Natural killer cell treated with Interleukin-12 subunit alpha and Interleukin-12 subunit beta and Interleukin-15 and Interleukin-18, amount 100 ng/mL, for 72 hours (primary cell): Measurements from ENCODE around the gene ANAPC4. TPM values are rescaled to one million over a fixed set of nuclear protein-coding genes. Genes with fewer than 3 reads are reported as not detected.

Experiments
- ATAC-seq, 2 donors: fragments of 150-1000 bp; cut with Tn5 transposase in 1 of 2; sonication (Bioruptor Pico), chemical (Tn5 transposase) in 1 of 2; 2 replicates each; pipeline ENCODE4 v1.10.0; 2021
- DNase-seq: peaks from one replicate; pipeline ENCODE4 v3.0.0; 2022; ENCODE audit warnings: low spot score
- H3K27ac Mint-ChIP-seq, 2 donors: 1 replicate in 1 of 2; 2 replicates in 1 of 2; pipeline ENCODE4 v1.8.0; 2022; ENCODE audit warnings: mixed read lengths in 2 of 2, mild to moderate bottlenecking in 1 of 2, moderate library complexity in 1 of 2
- H3K27me3 Mint-ChIP-seq, 2 donors: 1 replicate in 1 of 2; 2 replicates in 1 of 2; pipeline ENCODE4 v1.8.0; 2022; ENCODE audit warnings: mixed read lengths in 2 of 2
- H3K36me3 Mint-ChIP-seq: one replicate; pipeline ENCODE4 v1.8.0; 2022; ENCODE audit warnings: mixed read lengths
- H3K4me1 Mint-ChIP-seq, 2 donors: 1 replicate in 1 of 2; 2 replicates in 1 of 2; pipeline ENCODE4 v1.8.0; 2022; ENCODE audit warnings: low read depth in 2 of 2, mixed read lengths in 2 of 2, mild to moderate bottlenecking in 1 of 2
- H3K4me3 Mint-ChIP-seq: one replicate; pipeline ENCODE4 v1.8.0; 2022; ENCODE audit warnings: mixed read lengths
- H3K9me3 Mint-ChIP-seq: 2 replicates; pipeline ENCODE4 v1.8.0; 2022; ENCODE audit warnings: mixed read lengths
- total RNA-seq, 2 donors: library from RNA; stranded (reverse); gene quantifications; one replicate each; pipeline ENCODE4 v1.2.3, GENCODE V29; 2022

ANAPC4 gene
- total RNA-seq, 2 donors from 2014 or later = 43.0 to 66.6 TPM

DNA sequence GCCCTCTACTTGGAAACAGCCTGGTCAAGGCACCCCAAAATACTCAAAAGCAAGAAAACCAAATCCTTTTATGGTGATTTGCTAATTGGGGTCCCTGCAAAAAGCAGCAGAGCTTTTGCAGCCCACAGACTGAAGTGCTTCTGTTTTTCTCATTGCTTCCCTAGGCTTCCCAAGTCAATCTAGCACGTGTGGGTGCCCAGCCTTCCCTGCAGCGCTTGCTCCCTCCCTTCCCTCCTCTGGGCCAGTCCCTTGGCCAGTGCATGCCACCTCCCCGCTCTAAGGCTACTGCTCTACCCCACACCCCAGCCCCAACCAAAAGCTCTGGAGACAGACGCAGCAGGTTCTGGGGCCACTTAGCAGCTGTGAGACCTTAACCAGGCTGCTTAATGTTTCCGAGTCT lies 53.6 kb downstream of the ANAPC4 start:
- Mint-ChIP-seq H3K4me1 (no peaks in the 10 kb centered on the region), H3K9me3 (no peaks in the 10 kb centered on the region), H3K27ac (no peak overlapping the region), H3K4me3 (no peak overlapping the region), H3K27me3 (no peaks in the 10 kb centered on the region), H3K36me3 (no peaks in the 10 kb centered on the region)
- DNase-seq = no peak
- ATAC-seq = no peak

DNA sequence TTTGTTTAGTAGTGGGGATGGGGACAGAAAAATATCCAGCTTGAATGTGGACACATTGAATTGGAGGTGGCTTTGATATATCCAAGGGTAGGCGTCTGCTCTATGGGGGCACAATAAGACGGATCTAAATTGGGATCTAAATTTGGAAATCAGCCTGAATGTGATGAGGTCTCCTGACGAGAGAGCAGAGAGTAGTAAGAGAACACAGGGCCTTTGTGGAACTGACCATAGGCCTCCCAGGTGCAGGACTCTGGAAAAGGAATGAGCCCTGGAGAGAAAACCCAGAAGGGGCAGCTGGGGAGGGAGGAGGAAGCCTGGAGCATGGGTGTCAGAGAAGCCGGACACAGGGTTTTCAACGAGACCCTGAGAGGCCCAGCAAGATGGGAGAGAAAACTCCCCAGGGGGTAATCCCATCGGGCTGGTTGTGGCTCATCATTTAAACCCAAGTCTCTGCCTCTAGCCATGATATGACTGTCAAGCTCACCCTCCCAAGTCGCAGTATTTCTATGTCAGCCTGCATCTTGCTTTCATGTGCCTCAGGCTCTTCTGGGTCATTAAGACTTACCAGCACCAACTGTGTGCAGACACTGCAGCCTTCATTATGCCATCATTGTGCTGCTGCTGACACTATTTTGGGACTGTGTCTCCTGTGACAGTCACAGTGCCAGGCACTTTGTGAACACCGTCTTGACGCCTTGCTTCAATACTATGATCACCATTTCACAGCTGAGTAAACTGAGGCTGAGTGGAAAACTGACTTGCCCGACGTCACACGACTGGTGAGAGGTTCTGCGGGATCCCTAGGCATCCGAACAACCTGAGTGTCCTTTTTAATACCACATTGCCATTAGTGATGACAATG lies 57.1 kb downstream of the ANAPC4 start:
- Mint-ChIP-seq H3K4me3 (no peak overlapping the region), H3K4me1 (no peaks in the 10 kb centered on the region), H3K9me3 (peaks cover 2% of the 10 kb centered on the region), H3K27ac (no peak overlapping the region), H3K36me3 (no peaks in the 10 kb centered on the region), H3K27me3 (peaks cover 0 to 2% of the 10 kb centered on the region in 2 donors)
- DNase-seq (no peak), ATAC-seq (no peak)

DNA sequence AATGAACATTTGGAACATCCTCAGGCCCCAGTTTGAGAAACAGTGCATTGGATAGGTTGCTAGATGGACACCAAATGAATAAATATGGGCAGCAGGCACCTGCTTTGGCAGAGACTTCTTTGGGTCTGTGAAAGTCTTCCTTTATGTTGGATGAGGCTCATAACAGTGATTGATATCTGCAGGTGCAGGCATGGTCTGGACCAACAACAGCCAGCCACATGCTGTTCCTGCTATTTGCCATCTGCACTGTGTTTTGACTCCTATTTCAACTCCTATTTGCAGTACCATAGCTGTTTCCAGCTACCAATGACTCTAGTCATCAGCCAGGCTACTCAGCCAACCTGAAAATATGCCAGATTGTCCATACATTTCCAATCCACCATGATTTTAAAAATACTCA lies 60.9 kb downstream of the ANAPC4 start:
- no peaks in the 10 kb centered on the region for H3K4me1 Mint-ChIP-seq
- H3K27ac Mint-ChIP-seq = no peak overlapping the region
- H3K9me3 Mint-ChIP-seq = peaks cover 2% of the 10 kb centered on the region
- ATAC-seq (no peak), DNase-seq (no peak)
- H3K36me3 Mint-ChIP-seq = no peaks in the 10 kb centered on the region
- H3K4me3 Mint-ChIP-seq = no peak overlapping the region
- peaks cover 0 to 4% of the 10 kb centered on the region in 2 donors for H3K27me3 Mint-ChIP-seq

DNA sequence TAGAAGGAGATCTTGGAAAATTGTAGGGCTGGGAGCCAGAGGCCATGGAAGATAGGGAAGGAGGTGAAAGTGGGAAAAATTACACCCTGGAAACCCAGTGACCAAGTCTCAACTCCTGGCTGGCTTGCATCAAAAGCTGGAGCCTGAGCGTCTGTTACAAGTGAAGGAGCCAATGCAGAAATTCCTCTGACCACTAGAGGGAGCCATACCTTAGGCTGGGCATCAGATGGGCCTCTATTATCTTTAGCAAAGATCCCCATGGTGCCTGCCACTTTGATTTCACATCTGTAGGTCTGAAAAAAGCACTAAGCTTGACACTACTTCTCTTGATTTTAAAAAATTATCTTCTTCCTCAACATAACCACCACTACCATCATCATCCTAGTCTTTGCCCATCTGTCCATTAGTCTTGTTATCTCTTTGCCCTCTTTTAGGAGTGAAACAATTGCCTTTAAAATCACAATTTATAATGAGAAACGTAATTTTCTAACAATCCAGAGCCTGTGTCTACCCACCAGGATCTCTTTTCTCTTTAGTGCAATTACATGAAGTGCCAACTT lies 62.9 kb downstream of the ANAPC4 start:
- Mint-ChIP-seq H3K36me3 (no peaks in the 10 kb centered on the region), H3K9me3 (peaks cover 2% of the 10 kb centered on the region), H3K27me3 (peaks cover 0 to 4% of the 10 kb centered on the region in 2 donors), H3K4me3 (no peak overlapping the region), H3K27ac (no peak overlapping the region), H3K4me1 (no peaks in the 10 kb centered on the region)
- ATAC-seq (peak in 1 of 2 donors; percentile 62), DNase-seq (no peak)

DNA sequence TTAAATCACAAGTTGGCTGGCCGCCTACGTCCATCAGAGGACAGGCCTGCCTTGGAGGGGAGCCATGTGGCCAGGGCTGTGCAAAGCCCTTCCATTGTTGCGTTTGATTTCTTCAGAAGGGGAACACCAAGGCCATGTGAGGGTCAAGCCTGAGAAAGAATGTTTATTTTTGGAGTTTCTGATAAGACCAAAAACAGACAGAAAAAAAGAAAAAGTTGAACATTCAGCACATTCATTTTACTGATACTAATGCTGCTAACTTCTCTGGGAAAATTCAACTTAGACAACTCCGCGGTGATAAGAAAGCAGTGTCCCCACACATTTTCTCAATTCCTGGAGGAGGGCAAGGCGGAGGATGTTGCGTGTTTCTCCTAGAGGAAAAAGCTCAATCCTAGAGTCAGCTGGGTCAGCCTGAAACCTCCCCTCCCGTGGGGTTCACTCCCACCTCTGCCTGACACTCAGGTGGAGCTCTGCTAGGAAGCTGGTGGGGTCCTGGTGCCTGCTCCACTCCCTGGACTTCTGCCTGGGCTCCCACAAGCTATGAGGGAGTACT lies 63.5 kb downstream of the ANAPC4 start:
- H3K4me1 Mint-ChIP-seq = no peaks in the 10 kb centered on the region
- DNase-seq (no peak), ATAC-seq (no peak)
- no peaks in the 10 kb centered on the region for H3K36me3 Mint-ChIP-seq
- no peak overlapping the region for H3K27ac Mint-ChIP-seq
- no peak overlapping the region for H3K4me3 Mint-ChIP-seq
- peaks cover 0 to 4% of the 10 kb centered on the region in 2 donors for H3K27me3 Mint-ChIP-seq
- H3K9me3 Mint-ChIP-seq = peaks cover 2% of the 10 kb centered on the region

DNA sequence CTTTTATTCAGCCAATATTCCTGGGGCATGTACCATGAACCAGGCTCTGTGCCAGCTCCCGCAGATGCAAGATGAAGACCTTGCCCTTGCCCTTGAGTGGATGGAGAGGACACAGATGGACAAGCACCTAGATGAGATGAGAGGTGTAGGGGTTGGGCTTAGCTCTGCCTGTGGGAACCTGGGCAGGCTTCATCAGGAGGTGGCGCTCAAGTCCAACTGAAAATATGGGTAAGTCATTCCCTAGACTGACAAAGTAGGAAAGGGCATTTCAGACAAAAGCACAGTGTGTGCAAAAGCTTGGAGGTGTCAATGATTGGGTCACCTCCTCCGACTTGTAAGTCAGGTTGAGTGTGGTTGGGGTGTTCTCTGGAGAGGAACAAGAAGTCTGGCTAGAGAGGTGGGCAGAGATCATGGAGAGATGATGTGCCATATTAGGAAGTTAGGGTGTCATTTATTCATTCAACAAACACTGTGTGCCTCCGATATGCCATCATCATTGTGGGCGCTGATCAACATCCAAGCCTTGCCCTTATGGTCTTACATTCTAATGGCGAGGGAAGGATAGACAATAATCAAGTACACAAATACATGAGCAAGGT lies 64.6 kb downstream of the ANAPC4 start:
- H3K4me3 Mint-ChIP-seq = no peak overlapping the region
- H3K9me3 Mint-ChIP-seq = peaks cover 2% of the 10 kb centered on the region
- peaks cover 0 to 4% of the 10 kb centered on the region in 2 donors for H3K27me3 Mint-ChIP-seq
- DNase-seq (no peak), ATAC-seq (peak in 1 of 2 donors; percentile 37)
- H3K4me1 Mint-ChIP-seq = no peaks in the 10 kb centered on the region
- no peak overlapping the region for H3K27ac Mint-ChIP-seq
- H3K36me3 Mint-ChIP-seq = no peaks in the 10 kb centered on the region

DNA sequence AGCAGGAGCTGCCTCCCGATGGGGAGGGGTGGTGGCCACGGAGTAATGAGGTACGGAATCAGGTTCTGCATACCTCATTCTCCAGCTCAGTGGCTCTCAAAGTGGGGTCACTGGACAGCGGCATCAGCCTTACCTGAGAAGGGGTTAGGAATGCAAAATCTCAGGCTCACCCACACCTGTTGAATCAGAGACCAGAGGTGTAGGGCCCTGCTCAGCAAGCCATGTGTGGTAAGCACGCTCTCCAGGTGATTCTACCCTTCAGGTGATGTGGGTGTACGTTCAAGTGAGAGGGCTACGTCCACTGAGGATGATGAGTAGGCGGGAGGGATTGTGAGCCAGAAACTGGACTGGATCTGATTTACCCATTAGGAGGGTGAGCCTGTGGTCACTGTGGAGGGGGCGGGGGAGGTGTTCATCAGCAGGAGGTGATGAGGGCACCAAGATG lies 65.8 kb downstream of the ANAPC4 start:
- no peaks in the 10 kb centered on the region for H3K4me1 Mint-ChIP-seq
- no peak overlapping the region for H3K4me3 Mint-ChIP-seq
- H3K27me3 Mint-ChIP-seq = peaks cover 0 to 4% of the 10 kb centered on the region in 2 donors
- ATAC-seq = no peak
- peaks cover 2% of the 10 kb centered on the region for H3K9me3 Mint-ChIP-seq
- no peaks in the 10 kb centered on the region for H3K36me3 Mint-ChIP-seq
- no peak for DNase-seq
- H3K27ac Mint-ChIP-seq = no peak overlapping the region

DNA sequence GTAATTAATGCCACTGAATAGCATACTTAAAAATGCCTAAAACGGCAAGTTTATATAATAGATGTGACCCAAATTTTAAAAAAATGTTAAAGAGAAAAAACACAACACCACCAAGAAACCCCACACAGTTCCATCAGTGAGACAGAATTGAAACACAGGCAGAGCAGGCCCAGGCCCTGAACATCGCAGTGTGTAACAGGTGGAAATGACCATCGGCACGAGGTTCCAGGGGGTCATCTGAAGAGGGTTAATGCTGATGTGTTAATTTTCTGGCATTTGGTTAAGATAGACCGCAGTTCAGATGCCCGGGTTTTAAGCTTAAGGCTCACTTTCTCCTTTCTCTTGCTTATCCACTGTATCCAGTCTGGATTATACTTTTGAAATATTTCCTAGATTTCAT lies 66.8 kb downstream of the ANAPC4 start:
- DNase-seq = no peak
- Mint-ChIP-seq H3K4me1 (no peaks in the 10 kb centered on the region), H3K27me3 (peaks cover 0 to 3% of the 10 kb centered on the region in 2 donors), H3K36me3 (no peaks in the 10 kb centered on the region), H3K9me3 (peaks cover under 1% of the 10 kb centered on the region), H3K27ac (no peak overlapping the region), H3K4me3 (no peak overlapping the region)
- no peak for ATAC-seq

DNA sequence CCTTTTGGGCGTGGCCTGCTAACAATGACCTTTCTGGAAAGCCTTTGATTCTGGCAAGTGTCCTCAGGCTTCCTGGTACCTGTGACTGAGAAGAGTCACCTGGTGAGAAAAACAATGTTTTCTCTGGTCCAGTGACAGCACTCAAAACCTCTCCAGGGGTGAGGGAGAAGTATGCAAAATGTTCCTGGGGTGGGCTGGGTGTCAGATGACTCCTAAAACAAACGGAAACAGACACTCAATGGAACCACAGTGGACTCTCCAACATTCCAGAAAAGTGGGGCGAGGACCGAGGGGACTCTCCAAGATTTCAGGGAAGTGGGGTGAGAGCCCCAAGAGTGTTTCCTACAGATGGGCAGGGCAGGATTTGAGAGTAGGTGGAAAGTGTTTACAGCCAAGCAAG lies 69.5 kb downstream of the ANAPC4 start:
- no peaks in the 10 kb centered on the region for H3K9me3 Mint-ChIP-seq
- DNase-seq (no peak), ATAC-seq (no peak)
- H3K36me3 Mint-ChIP-seq = no peaks in the 10 kb centered on the region
- H3K27ac Mint-ChIP-seq = no peak overlapping the region
- H3K27me3 Mint-ChIP-seq = peaks cover 0 to 2% of the 10 kb centered on the region in 2 donors
- no peaks in the 10 kb centered on the region for H3K4me1 Mint-ChIP-seq
- no peak overlapping the region for H3K4me3 Mint-ChIP-seq

DNA sequence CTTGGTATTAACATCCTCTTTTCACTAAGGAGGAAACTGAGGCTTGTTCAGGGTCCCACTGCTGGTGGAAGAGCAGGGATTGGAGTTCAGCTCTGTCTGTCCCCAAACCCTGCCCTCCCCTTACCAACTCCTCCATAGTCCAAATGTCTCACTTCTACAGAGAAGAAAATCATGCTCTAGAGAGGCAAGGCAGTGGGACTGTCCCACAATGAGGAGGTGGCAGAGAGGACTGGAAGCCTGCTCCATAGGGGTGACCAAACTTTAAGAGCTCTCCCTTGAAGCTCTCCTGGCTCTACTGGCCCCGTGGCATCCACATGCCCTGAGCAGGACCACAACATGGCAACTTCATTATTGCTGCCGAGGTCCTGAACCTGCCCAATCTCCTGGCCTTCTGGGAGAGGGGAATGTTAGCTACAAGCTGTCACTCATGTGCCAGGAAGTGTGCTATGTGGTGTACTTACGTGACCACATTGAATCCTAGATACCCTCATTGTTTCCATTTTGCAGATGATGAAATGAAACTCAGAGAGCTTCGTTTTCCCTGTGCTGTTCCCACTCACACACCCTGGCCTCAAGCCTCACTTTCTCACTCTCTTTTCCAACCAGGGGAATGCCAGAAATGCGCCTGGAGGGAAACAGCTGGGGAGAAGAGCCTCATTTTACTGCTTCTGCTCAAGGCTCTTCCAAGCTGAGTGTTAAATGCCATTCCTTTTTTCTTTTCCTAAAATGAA lies 71.5 kb downstream of the ANAPC4 start:
- Mint-ChIP-seq H3K9me3 (no peaks in the 10 kb centered on the region), H3K4me3 (no peak overlapping the region)
- ATAC-seq = peak in 1 of 2 donors; percentile 46

DNA sequence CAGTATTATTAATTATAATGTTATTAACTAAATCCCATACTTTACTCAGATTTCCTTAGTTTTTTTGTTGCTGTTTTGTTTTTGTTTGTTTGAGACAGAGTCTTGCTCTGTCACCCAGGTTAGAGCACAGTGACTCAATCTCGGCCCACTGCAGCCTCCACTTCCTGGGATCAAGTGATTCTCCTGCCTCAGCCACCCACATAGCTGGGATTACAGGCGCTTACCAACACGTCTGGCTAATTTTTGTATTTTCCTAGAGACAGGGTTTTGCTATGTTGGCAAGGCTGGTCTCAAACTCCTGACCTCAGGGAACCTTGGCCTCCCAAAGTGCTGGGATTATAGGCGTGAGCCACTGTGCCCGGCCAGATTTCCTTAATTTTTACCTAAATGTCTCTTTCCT lies 72.2 kb downstream of the ANAPC4 start:
- H3K9me3 Mint-ChIP-seq = no peaks in the 10 kb centered on the region
- H3K4me3 Mint-ChIP-seq = no peak overlapping the region
- no peaks in the 10 kb centered on the region for H3K4me1 Mint-ChIP-seq
- ATAC-seq = no peak
- no peaks in the 10 kb centered on the region for H3K27me3 Mint-ChIP-seq
- no peak overlapping the region for H3K27ac Mint-ChIP-seq
- no peaks in the 10 kb centered on the region for H3K36me3 Mint-ChIP-seq
- no peak for DNase-seq

More for the DNA sequence above, 71.5 kb downstream of the ANAPC4 start:
- DNase-seq = no peak
- no peaks in the 10 kb centered on the region for H3K36me3 Mint-ChIP-seq
- H3K27ac Mint-ChIP-seq = no peak overlapping the region
- H3K4me1 Mint-ChIP-seq = no peaks in the 10 kb centered on the region
- no peaks in the 10 kb centered on the region for H3K27me3 Mint-ChIP-seq

DNA sequence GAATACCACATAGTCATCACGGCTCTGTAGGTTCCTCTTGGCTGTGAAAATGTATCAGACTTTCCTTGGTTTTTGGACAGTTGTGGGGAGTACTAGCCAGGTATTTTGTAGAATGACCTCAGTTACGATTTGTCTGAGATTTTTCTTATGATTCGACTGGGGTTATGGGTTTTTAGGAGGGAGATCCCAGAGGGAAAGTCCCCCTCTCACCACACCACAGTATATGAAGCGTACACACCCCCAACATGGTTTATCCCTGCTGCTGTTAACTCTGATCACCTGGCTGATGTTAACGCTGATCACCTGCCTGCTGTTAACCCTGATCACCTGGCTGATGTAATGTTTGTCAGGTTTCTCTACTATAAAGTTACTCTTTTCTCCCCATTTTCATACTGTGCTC lies 72.6 kb downstream of the ANAPC4 start:
- no peak for ATAC-seq
- Mint-ChIP-seq H3K27ac (no peak overlapping the region), H3K9me3 (no peaks in the 10 kb centered on the region), H3K4me1 (no peaks in the 10 kb centered on the region), H3K27me3 (no peaks in the 10 kb centered on the region), H3K36me3 (no peaks in the 10 kb centered on the region), H3K4me3 (no peak overlapping the region)
- DNase-seq = no peak

DNA sequence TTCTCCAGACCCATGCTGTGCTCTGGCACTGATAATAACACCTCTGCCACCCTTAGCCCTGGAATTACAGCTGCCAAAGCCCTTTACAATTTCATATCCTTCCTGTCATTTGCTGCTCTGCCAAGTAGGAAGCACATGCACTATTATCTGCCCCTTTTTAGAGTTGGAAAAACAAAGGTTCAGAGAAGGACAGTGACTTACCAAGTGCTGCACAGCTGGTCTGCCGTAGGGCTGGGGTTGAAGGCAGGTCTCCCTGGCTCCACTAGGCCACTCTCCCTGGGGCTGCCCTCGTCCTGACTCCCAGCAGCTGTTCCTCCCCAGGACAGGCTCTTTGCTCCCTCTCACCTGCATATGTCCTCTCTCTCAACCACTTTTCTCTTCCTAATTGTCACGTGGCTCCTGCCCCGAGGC lies 73.4 kb downstream of the ANAPC4 start:
- Mint-ChIP-seq H3K27ac (no peak overlapping the region), H3K4me3 (no peak overlapping the region), H3K27me3 (no peaks in the 10 kb centered on the region), H3K4me1 (no peaks in the 10 kb centered on the region), H3K36me3 (no peaks in the 10 kb centered on the region), H3K9me3 (no peaks in the 10 kb centered on the region)
- DNase-seq = no peak
- no peak for ATAC-seq
